PFSK-1 (cell line): ENCODE measurements around the gene CCNDBP1.

Source experiments
- FOXP2 ChIP-seq: optimal IDR thresholded peaks from 2 replicates; pipeline ENCODE3; 2011; ENCODE audit warnings: borderline replicate concordance, control low read depth, inconsistent platforms; ENCODE audit not compliant: insufficient read depth; ENCODE audit errors: extremely low read length, extremely low read depth
- POLR2AphosphoS5 ChIP-seq: IDR thresholded peaks from 2 replicates; pipeline ENCODE4 v1.6.1; 2012; ENCODE audit warnings: low read depth, mild to moderate bottlenecking, control low read depth, low read length, moderate library complexity
- REST ChIP-seq, 2 experiments: IDR thresholded peaks; 2 replicates each; pipeline versions ENCODE4 v1.6.1 to v1.8.0; 2011 to 2012; ENCODE audit warnings: low read depth in 2 of 2, low read length in 2 of 2, control low read depth in 1 of 2, inconsistent platforms in 1 of 2, mild to moderate bottlenecking in 1 of 2, moderate library complexity in 1 of 2; ENCODE audit not compliant: insufficient read depth in 1 of 2
- SIN3A ChIP-seq: IDR thresholded peaks from 2 replicates; pipeline ENCODE4 v1.6.1; 2012; ENCODE audit warnings: mild to moderate bottlenecking, low read length, moderate library complexity, borderline replicate concordance; ENCODE audit not compliant: insufficient read depth
- TAF1 ChIP-seq: IDR thresholded peaks from 2 replicates; pipeline ENCODE4 v1.6.1; 2012; ENCODE audit warnings: low read length, control low read depth, borderline replicate concordance; ENCODE audit not compliant: insufficient read depth

The CCNDBP1 gene

GRCh38 chr15:43214592-43215295 lies 29.5 kb downstream of the CCNDBP1 start:
- TF ChIP-seq REST (IDR thresholded peaks at IDR 0.05; ENCODE audit: insufficient read depth in 1 of 2, low read depth in 2 of 2, low read length in 2 of 2) (no peak), TAF1 (no peak), SIN3A (no peak), POLR2AphosphoS5 (no peak), FOXP2 (no peak)

GRCh38 chr15:43215961-43216360 lies 30.8 kb downstream of the CCNDBP1 start:
- TF ChIP-seq FOXP2 (no peak), SIN3A (no peak), REST (IDR thresholded peaks at IDR 0.05; ENCODE audit: insufficient read depth in 1 of 2, low read depth in 2 of 2, low read length in 2 of 2) (no peak), TAF1 (no peak), POLR2AphosphoS5 (no peak)

GRCh38 chr15:43218908-43219706 lies 33.9 kb downstream of the CCNDBP1 start:
- TF ChIP-seq TAF1 (no peak), POLR2AphosphoS5 (no peak), FOXP2 (no peak), SIN3A (no peak), REST (IDR thresholded peaks at IDR 0.05; ENCODE audit: insufficient read depth in 1 of 2, low read depth in 2 of 2, low read length in 2 of 2) (no peak)

DNA sequence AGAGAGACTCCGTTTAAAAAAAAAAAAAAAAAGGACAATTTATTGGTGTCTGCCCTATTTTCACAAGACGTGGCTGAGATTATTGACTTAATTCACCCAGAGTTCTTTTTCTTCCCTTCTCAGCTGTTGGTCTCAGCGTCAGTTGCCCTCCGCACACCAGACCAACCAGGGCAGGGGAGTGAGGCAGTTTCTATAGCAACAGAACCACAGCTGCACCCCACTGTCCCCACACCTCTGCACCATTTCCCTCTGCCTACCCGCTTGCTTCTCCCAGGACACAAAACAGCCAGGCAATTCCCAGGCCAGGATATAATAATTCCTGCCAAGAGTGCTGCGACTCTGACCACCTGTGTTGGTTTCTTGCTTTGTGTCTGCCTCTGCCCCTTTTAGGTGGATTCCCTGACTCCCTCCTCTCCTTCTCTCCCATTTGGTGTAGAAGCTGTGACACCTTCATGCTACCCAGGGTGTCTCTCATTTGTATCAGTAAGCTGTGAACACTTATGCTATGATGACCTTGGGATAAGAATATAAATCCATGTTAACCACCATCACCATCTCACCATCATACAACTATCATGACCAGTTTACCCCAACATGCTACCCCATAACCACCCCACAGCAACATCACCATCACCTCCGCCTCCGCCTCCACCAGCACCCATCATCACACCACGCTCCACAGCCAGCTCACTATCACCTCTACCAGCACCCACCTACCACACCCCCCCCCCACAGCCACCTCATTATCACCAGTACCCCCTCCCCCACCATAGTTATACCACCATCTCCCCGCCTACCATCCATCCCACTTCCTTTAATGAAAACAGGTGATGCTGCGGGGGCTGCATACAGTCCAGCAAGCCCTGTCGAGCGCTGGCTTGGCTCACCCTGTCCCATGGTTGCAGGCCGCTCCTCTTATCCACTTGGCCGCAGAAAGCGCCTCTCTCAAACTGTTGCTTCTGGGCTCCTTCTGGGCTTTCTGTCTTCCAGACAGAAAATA lies 35.0 kb downstream of the CCNDBP1 start:
- TF ChIP-seq TAF1 (no peak), REST (IDR thresholded peaks at IDR 0.05; ENCODE audit: insufficient read depth in 1 of 2, low read depth in 2 of 2, low read length in 2 of 2) (no peak), SIN3A (no peak), FOXP2 (no peak), POLR2AphosphoS5 (no peak)
